GM12878 (cell line): ENCODE results near the gene MEIG1. TPM values are rescaled to one million over a fixed set of nuclear protein-coding genes. Genes with fewer than 3 reads are reported as not detected.

ENCODE experiments used
- ATAC-seq: fragments of 200-7000 bp; cut with Tn5 transposase; 3 replicates; pipeline ENCODE4 v1.9.1; 2020; ENCODE audit warnings: mild to moderate bottlenecking, moderate library complexity
- BruUV-seq: library from RNA; stranded (reverse); fragments of 400-500 nt; replicated peaks from 2 replicates; lab custom pipeline; 2021; lab: Mats Ljungman, UMichigan
- CTCF ChIA-PET: fragments of 300-600 bp; sonication (Branson Sonifier 250); formaldehyde crosslinking; extraction: SDS; loops from one replicate; lab custom pipeline; 2021; ENCODE audit warnings: inconsistent platforms; lab: Yijun Ruan, JAX
- POLR2A ChIA-PET: fragments of 350-600 bp; formaldehyde crosslinking; extraction: SDS; loops from one replicate; lab custom pipeline; 2021; ENCODE audit warnings: inconsistent platforms; lab: Charles Lee
- RAD21 ChIA-PET: fragments of 300-600 bp; sonication (Branson Sonifier 250); formaldehyde crosslinking; loops from one replicate; lab custom pipeline; 2023; ENCODE audit warnings: antibody characterized with exemption; ENCODE audit not compliant: unreplicated experiment; lab: Charles Lee
- SMC1A ChIA-PET: fragments of 300-600 bp; sonication (Branson Sonifier 250); formaldehyde crosslinking; loops from one replicate; lab custom pipeline; 2023; ENCODE audit not compliant: unreplicated experiment, uncharacterized antibody; lab: Charles Lee
- DNase-seq: peaks from one replicate; pipeline ENCODE4 v3.0.0-alpha.2; 2011; ENCODE audit warnings: low read depth, low spot score
- FAIRE-seq: peaks from 3 replicates; lab custom pipeline; 2011; peaks lifted over from hg19 to GRCh38; lab: Jason Lieb, UNC
- H2AFZ ChIP-seq: 2 replicates; pipeline ENCODE4 v1.6.0; 2011; ENCODE audit warnings: low read depth, low read length, control low read depth; ENCODE audit not compliant: control insufficient read depth
- H3K27ac ChIP-seq: 2 replicates; pipeline ENCODE4 v1.5.1; 2011; ENCODE audit warnings: control low read depth; ENCODE audit not compliant: control insufficient read depth, insufficient read depth
- H3K27me3 ChIP-seq, 2 experiments: replicated peaks in 1 of 2; 2 replicates each; pipeline versions ENCODE4 v1.6.0 to v1.6.1; 2011; ENCODE audit warnings: low read length in 1 of 2; ENCODE audit not compliant: control insufficient read depth in 2 of 2, insufficient read depth in 2 of 2
- H3K36me3 ChIP-seq, 2 experiments: 2 replicates each; pipeline ENCODE4 v1.5.1; 2011; ENCODE audit warnings: low read length in 1 of 2; ENCODE audit not compliant: control insufficient read depth in 2 of 2, insufficient read depth in 2 of 2
- H3K4me1 ChIP-seq: 2 replicates; pipeline ENCODE4 v1.6.1; 2011; ENCODE audit warnings: mild to moderate bottlenecking, low read length, moderate library complexity, mixed read lengths; ENCODE audit not compliant: control insufficient read depth, insufficient read depth
- H3K4me2 ChIP-seq: 2 replicates; pipeline ENCODE4 v1.6.0; 2011; ENCODE audit warnings: control low read depth; ENCODE audit not compliant: control insufficient read depth, insufficient read depth
- H3K4me3 ChIP-seq: fragments of 200-600 bp; sonication (generic); 2 replicates; pipeline ENCODE4 v1.5.1; 2016
- H3K79me2 ChIP-seq: 2 replicates; pipeline ENCODE4 v1.6.0; 2011; ENCODE audit warnings: low read length; ENCODE audit not compliant: control insufficient read depth, insufficient read depth
- H3K9ac ChIP-seq: 2 replicates; pipeline ENCODE4 v1.8.0; 2011; ENCODE audit warnings: low read length, control low read depth, mixed read lengths; ENCODE audit not compliant: control insufficient read depth, insufficient read depth
- H3K9me3 ChIP-seq: replicated peaks from 3 replicates; pipeline ENCODE4 v1.5.1; 2011; ENCODE audit warnings: mild to moderate bottlenecking, low read length; ENCODE audit not compliant: control insufficient read depth, insufficient read depth
- H4K20me1 ChIP-seq: 2 replicates; pipeline ENCODE4 v1.6.0; 2011; ENCODE audit not compliant: control insufficient read depth, insufficient read depth
- CHD4 ChIP-seq: fragments of 200-600 bp; sonication (generic); IDR thresholded peaks from 2 replicates; pipeline ENCODE4 v1.6.1; 2016; ENCODE audit warnings: mild to moderate bottlenecking
- E4F1 ChIP-seq: fragments of 450-650 bp; IDR thresholded peaks from 2 replicates; pipeline ENCODE4 v1.6.1; 2018; ENCODE audit warnings: borderline replicate concordance, mild to moderate bottlenecking; ENCODE audit not compliant: partially characterized antibody
- EP300 ChIP-seq, 2 experiments: fragments of 150-350 bp in 1 of 2; IDR thresholded peaks; 2 replicates each; pipeline ENCODE4 v1.6.1; 2011 to 2012; ENCODE audit warnings: low read depth in 2 of 2, low read length in 2 of 2, borderline replicate concordance in 1 of 2, improper control_type of control experiment in 1 of 2, inconsistent platforms in 1 of 2; ENCODE audit not compliant: control insufficient read depth in 1 of 2
- MLLT1 ChIP-seq: fragments of 450-650 bp; IDR thresholded peaks from 2 replicates; pipeline ENCODE4 v1.6.1; 2016; ENCODE audit warnings: mild to moderate bottlenecking
- MXI1 ChIP-seq: fragments of 150-350 bp; IDR thresholded peaks from 2 replicates; pipeline ENCODE4 v1.6.1; 2011; ENCODE audit warnings: low read depth, mild to moderate bottlenecking, inconsistent platforms, low read length, improper control_type of control experiment
- RBBP5 ChIP-seq: fragments of 200-600 bp; sonication (generic); conservative IDR thresholded peaks from 2 replicates; pipeline ENCODE4 v1.6.1; 2016
- SIX5 ChIP-seq: IDR thresholded peaks from 2 replicates; pipeline ENCODE4 v1.6.1; 2011; ENCODE audit warnings: mild to moderate bottlenecking, low read depth, low read length, moderate library complexity; ENCODE audit not compliant: severe bottlenecking
- SREBF1 ChIP-seq: IDR thresholded peaks from 2 replicates; pipeline ENCODE4 v1.6.1; 2012; ENCODE audit warnings: mild to moderate bottlenecking, low read length
- ZBED1 ChIP-seq: IDR thresholded peaks from 2 replicates; pipeline ENCODE4 v1.6.1; 2016; ENCODE audit warnings: borderline replicate concordance
- WGBS: methylation state at CpG from one replicate; pipeline ENCODE4 v1.1.6; 2016; ENCODE audit warnings: low lambda C conversion rate; ENCODE audit not compliant: insufficient replicate concordance, insufficient coverage; ENCODE audit errors: missing lambda C conversion rate; 5-methylcytosine and 5-hydroxymethylcytosine counted together
- in situ Hi-C: fragments of 300-500 bp; cut with MboI; formaldehyde crosslinking; loops from 9 replicates; pipeline ENCODE4 v1.14.3; 2018; ENCODE audit warnings: mixed read lengths
- intact Hi-C: fragments of 100-400 bp; cut with micrococcal nuclease; formaldehyde crosslinking; loops from one replicate; pipeline ENCODE4 v1.14.2; 2022; ENCODE audit not compliant: unreplicated experiment
- polyA plus RNA-seq, 11 experiments: library from polyadenylated mRNA; depleted of rRNA in 4 of 11; unstranded in 6 of 11; stranded (reverse) in 5 of 11; fragments of >200 nt; fragmentation: Nextera tagmentation in 4 of 11; fragmentation: Illumina TruSeq in 1 of 11; extraction: Ambion mirVana in 4 of 11; extraction: Trizol in 1 of 11; gene quantifications; 1 replicate in 1 of 11; 2 replicates in 10 of 11; pipeline versions ENCODE4 v1.2.1 to v1.2.3, GENCODE V29; 2011 to 2016; ENCODE audit warnings: inconsistent platforms in 2 of 11, missing spikeins in 2 of 11, low read depth in 1 of 11
- total RNA-seq, 4 experiments: library from RNA; depleted of rRNA in 3 of 4; stranded (reverse); fragments of >200 nt in 3 of 4; fragmentation: Illumina TruSeq in 1 of 4; extraction: Trizol in 1 of 4; gene quantifications; 2 replicates each; pipeline versions ENCODE4 v1.2.1 to v1.2.3, GENCODE V29; 2013 to 2021
- TF ChIP-seq, protein P1 (sequence below): fragments of 450-650 bp; formaldehyde crosslinking; IDR thresholded peaks from 2 replicates; pipeline ENCODE4 v1.5.0; 2022; ENCODE audit warnings: mild to moderate bottlenecking, missing genetic modification characterization
- TF ChIP-seq, protein P2 (sequence below): fragments of 450-650 bp; IDR thresholded peaks from 2 replicates; pipeline ENCODE4 v1.6.1; 2017; ENCODE audit warnings: antibody characterized with exemption, mild to moderate bottlenecking, moderate library complexity
- TF ChIP-seq, protein P3 (sequence below): IDR thresholded peaks from 2 replicates; pipeline ENCODE4 v1.6.1; 2011; ENCODE audit warnings: borderline replicate concordance, low read depth, mild to moderate bottlenecking, moderate library complexity, mixed read lengths, low read length; ENCODE audit not compliant: insufficient read depth; ENCODE audit errors: extremely low read length

MEIG1 gene
- total and polyA plus RNA-seq, 10 of the 15 experiments (the other 5 are each of a cell fraction or from before 2014, with no cell fraction given): 0.13 to 1.9 (median 0.80) TPM; not detected in 2

GRCh38 chr10:14982744-14983143 lies 23.6 kb downstream of the MEIG1 start:
- ChIA-PET RAD21 (no interaction called here), SMC1A (no interaction called here), CTCF (interaction anchor here (1.3 kb wide), 1 partner anchor 11 kb away, joined by 5 read pairs; no protein-coding TSS in a partner anchor), POLR2A (no interaction called here)
- H3K36me3 ChIP-seq: no peaks in the 10 kb centered on the region
- no peak overlapping the region for H2AFZ ChIP-seq
- H3K4me2 ChIP-seq: no peak overlapping the region
- no peak overlapping the region for H3K9ac ChIP-seq
- no peaks in the 10 kb centered on the region for H3K79me2 ChIP-seq
- H4K20me1 ChIP-seq: no peaks in the 10 kb centered on the region
- 56% methylated on average over 3 of the region's 3 CpGs for WGBS
- no peak for DNase-seq
- H3K9me3 ChIP-seq: no peaks in the 10 kb centered on the region
- intact Hi-C loops: no loop called here
- no peak for ATAC-seq
- H3K4me1 ChIP-seq: no peaks in the 10 kb centered on the region
- BruUV-seq: no TSS peak
- H3K27ac ChIP-seq: no peak overlapping the region
- H3K4me3 ChIP-seq: no peak overlapping the region
- FAIRE-seq: no peak
- no peaks in the 10 kb centered on the region for H3K27me3 ChIP-seq
- in situ Hi-C loops: no loop called here
- TF ChIP-seq, protein P1, sequence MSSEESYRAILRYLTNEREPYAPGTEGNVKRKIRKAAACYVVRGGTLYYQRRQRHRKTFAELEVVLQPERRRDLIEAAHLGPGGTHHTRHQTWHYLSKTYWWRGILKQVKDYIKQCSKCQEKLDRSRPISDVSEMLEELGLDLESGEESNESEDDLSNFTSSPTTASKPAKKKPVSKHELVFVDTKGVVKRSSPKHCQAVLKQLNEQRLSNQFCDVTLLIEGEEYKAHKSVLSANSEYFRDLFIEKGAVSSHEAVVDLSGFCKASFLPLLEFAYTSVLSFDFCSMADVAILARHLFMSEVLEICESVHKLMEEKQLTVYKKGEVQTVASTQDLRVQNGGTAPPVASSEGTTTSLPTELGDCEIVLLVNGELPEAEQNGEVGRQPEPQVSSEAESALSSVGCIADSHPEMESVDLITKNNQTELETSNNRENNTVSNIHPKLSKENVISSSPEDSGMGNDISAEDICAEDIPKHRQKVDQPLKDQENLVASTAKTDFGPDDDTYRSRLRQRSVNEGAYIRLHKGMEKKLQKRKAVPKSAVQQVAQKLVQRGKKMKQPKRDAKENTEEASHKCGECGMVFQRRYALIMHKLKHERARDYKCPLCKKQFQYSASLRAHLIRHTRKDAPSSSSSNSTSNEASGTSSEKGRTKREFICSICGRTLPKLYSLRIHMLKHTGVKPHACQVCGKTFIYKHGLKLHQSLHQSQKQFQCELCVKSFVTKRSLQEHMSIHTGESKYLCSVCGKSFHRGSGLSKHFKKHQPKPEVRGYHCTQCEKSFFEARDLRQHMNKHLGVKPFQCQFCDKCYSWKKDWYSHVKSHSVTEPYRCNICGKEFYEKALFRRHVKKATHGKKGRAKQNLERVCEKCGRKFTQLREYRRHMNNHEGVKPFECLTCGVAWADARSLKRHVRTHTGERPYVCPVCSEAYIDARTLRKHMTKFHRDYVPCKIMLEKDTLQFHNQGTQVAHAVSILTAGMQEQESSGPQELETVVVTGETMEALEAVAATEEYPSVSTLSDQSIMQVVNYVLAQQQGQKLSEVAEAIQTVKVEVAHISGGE (CRISPR knock-in tag): no peak
- TF ChIP-seq ZBED1 (no peak), RBBP5 (no peak), MLLT1 (no peak), SIX5 (no peak), E4F1 (no peak), EP300 (IDR thresholded peaks at IDR 0.05; ENCODE audit: borderline replicate concordance in 1 of 2, control insufficient read depth in 1 of 2, low read depth in 2 of 2, low read length in 2 of 2) (no peak), MXI1 (no peak), SREBF1 (no peak), CHD4 (no peak)
- TF ChIP-seq, protein P2, sequence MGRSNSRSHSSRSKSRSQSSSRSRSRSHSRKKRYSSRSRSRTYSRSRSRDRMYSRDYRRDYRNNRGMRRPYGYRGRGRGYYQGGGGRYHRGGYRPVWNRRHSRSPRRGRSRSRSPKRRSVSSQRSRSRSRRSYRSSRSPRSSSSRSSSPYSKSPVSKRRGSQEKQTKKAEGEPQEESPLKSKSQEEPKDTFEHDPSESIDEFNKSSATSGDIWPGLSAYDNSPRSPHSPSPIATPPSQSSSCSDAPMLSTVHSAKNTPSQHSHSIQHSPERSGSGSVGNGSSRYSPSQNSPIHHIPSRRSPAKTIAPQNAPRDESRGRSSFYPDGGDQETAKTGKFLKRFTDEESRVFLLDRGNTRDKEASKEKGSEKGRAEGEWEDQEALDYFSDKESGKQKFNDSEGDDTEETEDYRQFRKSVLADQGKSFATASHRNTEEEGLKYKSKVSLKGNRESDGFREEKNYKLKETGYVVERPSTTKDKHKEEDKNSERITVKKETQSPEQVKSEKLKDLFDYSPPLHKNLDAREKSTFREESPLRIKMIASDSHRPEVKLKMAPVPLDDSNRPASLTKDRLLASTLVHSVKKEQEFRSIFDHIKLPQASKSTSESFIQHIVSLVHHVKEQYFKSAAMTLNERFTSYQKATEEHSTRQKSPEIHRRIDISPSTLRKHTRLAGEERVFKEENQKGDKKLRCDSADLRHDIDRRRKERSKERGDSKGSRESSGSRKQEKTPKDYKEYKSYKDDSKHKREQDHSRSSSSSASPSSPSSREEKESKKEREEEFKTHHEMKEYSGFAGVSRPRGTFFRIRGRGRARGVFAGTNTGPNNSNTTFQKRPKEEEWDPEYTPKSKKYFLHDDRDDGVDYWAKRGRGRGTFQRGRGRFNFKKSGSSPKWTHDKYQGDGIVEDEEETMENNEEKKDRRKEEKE: no peak
- TF ChIP-seq, protein P3, sequence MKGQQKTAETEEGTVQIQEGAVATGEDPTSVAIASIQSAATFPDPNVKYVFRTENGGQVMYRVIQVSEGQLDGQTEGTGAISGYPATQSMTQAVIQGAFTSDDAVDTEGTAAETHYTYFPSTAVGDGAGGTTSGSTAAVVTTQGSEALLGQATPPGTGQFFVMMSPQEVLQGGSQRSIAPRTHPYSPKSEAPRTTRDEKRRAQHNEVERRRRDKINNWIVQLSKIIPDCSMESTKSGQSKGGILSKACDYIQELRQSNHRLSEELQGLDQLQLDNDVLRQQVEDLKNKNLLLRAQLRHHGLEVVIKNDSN: no peak
